HEK293 (cell line): ENCODE measurements around the gene SORCS3.

ENCODE experiments used
- CTCF ChIA-PET: fragments of 350-600 bp; formaldehyde crosslinking; extraction: SDS; loops from one replicate; lab custom pipeline; 2021; ENCODE audit warnings: antibody characterized with exemption; lab: Yijun Ruan, JAX
- POLR2A ChIA-PET: fragments of 300-600 bp; formaldehyde crosslinking; extraction: SDS; loops from one replicate; lab custom pipeline; 2020; ENCODE audit warnings: antibody characterized with exemption, inconsistent platforms; lab: Yijun Ruan, JAX
- H3K27ac ChIP-seq: fragments of 200-500 bp; sonication (Bioruptor generic); 2 replicates; pipeline ENCODE4 v1.5.1; 2014; ENCODE audit warnings: low read depth, low read length, control low read depth, inconsistent platforms; ENCODE audit errors: extremely low read depth
- H3K36me3 ChIP-seq, 2 experiments: fragments of 200-500 bp in 1 of 2; sonication (Bioruptor generic) in 1 of 2; 1 replicate in 1 of 2; 2 replicates in 1 of 2; pipeline ENCODE4 v1.5.1; 2014 to 2017; ENCODE audit warnings: inconsistent platforms in 2 of 2, low read length in 2 of 2; ENCODE audit not compliant: control insufficient read depth in 2 of 2, insufficient read depth in 1 of 2
- H3K4me1 ChIP-seq: fragments of 200-500 bp; sonication (Bioruptor generic); 2 replicates; pipeline ENCODE4 v1.5.1; 2014; ENCODE audit warnings: mild to moderate bottlenecking, low read length, inconsistent platforms; ENCODE audit not compliant: control insufficient read depth, insufficient read depth
- H3K4me3 ChIP-seq: 2 replicates; pipeline ENCODE4 v1.5.1; 2011; ENCODE audit warnings: low read depth, mild to moderate bottlenecking, control low read depth, low read length, moderate library complexity
- H3K9me3 ChIP-seq: fragments of 200-500 bp; sonication (Bioruptor generic); 2 replicates; pipeline ENCODE4 v1.5.1; 2014; ENCODE audit warnings: low read depth, low read length, inconsistent platforms; ENCODE audit not compliant: control insufficient read depth, insufficient read depth
- ZBTB21 ChIP-seq: fragments of 450-650 bp; formaldehyde crosslinking; IDR thresholded peaks from 2 replicates; pipeline ENCODE4 v1.5.1; 2017; ENCODE audit warnings: missing biosample characterization, missing genetic modification characterization
- ZBTB48 ChIP-seq: fragments of 450-650 bp; formaldehyde crosslinking; IDR thresholded peaks from 2 replicates; pipeline ENCODE4 v1.5.1; 2016; ENCODE audit warnings: missing biosample characterization, missing genetic modification characterization
- ZNF121 ChIP-seq: fragments of 450-650 bp; formaldehyde crosslinking; IDR thresholded peaks from 2 replicates; pipeline ENCODE4 v1.5.1; 2016; ENCODE audit warnings: missing biosample characterization, missing genetic modification characterization
- ZNF214 ChIP-seq: fragments of 450-650 bp; formaldehyde crosslinking; IDR thresholded peaks from 2 replicates; pipeline ENCODE4 v1.5.1; 2017; ENCODE audit warnings: missing biosample characterization, mild to moderate bottlenecking, missing genetic modification characterization, borderline replicate concordance
- ZNF335 ChIP-seq: fragments of 450-650 bp; formaldehyde crosslinking; conservative IDR thresholded peaks from 2 replicates; pipeline ENCODE4 v1.5.1; 2016; ENCODE audit warnings: missing biosample characterization, missing genetic modification characterization
- ZNF350 ChIP-seq: fragments of 450-650 bp; formaldehyde crosslinking; IDR thresholded peaks from 2 replicates; pipeline ENCODE4 v1.5.0; 2017; ENCODE audit warnings: missing biosample characterization, mild to moderate bottlenecking, missing genetic modification characterization
- ZNF354C ChIP-seq: fragments of 450-650 bp; formaldehyde crosslinking; IDR thresholded peaks from 2 replicates; pipeline ENCODE4 v1.5.1; 2016; ENCODE audit warnings: missing biosample characterization, missing genetic modification characterization, low read depth, borderline replicate concordance
- ZNF416 ChIP-seq: fragments of 450-650 bp; formaldehyde crosslinking; IDR thresholded peaks from 2 replicates; pipeline ENCODE4 v1.5.1; 2016; ENCODE audit warnings: missing biosample characterization, missing genetic modification characterization
- ZNF433 ChIP-seq: fragments of 450-650 bp; formaldehyde crosslinking; IDR thresholded peaks from 2 replicates; pipeline ENCODE4 v1.5.1; 2016; ENCODE audit warnings: missing biosample characterization, missing genetic modification characterization, low read depth
- ZNF561 ChIP-seq: fragments of 450-650 bp; IDR thresholded peaks from 2 replicates; pipeline ENCODE4 v1.5.1; 2018; ENCODE audit warnings: missing biosample characterization, missing genetic modification characterization, borderline replicate concordance
- ZNF670 ChIP-seq: fragments of 450-650 bp; formaldehyde crosslinking; IDR thresholded peaks from 2 replicates; pipeline ENCODE4 v1.5.1; 2016; ENCODE audit warnings: missing biosample characterization, missing genetic modification characterization, low read depth
- ZNF785 ChIP-seq: fragments of 450-650 bp; formaldehyde crosslinking; IDR thresholded peaks from 2 replicates; pipeline ENCODE4 v1.5.1; 2016; ENCODE audit warnings: missing biosample characterization, missing genetic modification characterization
- ZSCAN30 ChIP-seq: fragments of 450-650 bp; IDR thresholded peaks from 2 replicates; pipeline ENCODE4 v1.5.1; 2018; ENCODE audit warnings: missing biosample characterization, mild to moderate bottlenecking, missing genetic modification characterization, moderate library complexity
- TF ChIP-seq, protein P1 (sequence below): fragments of 450-650 bp; IDR thresholded peaks from 2 replicates; pipeline ENCODE4 v1.5.1; 2018; ENCODE audit warnings: missing biosample characterization, missing genetic modification characterization
- TF ChIP-seq, protein P2 (sequence below): fragments of 450-650 bp; formaldehyde crosslinking; IDR thresholded peaks from 2 replicates; pipeline ENCODE4 v1.5.1; 2016; ENCODE audit warnings: missing biosample characterization, missing genetic modification characterization
- TF ChIP-seq, protein P3 (sequence below): fragments of 450-650 bp; formaldehyde crosslinking; IDR thresholded peaks from 2 replicates; pipeline ENCODE4 v1.5.1; 2016; ENCODE audit warnings: missing biosample characterization, missing genetic modification characterization
- TF ChIP-seq, protein P4 (sequence below): fragments of 450-650 bp; formaldehyde crosslinking; conservative IDR thresholded peaks from 2 replicates; pipeline ENCODE4 v1.5.1; 2016; ENCODE audit warnings: low read depth, missing biosample characterization, missing genetic modification characterization

SORCS3 gene

DNA sequence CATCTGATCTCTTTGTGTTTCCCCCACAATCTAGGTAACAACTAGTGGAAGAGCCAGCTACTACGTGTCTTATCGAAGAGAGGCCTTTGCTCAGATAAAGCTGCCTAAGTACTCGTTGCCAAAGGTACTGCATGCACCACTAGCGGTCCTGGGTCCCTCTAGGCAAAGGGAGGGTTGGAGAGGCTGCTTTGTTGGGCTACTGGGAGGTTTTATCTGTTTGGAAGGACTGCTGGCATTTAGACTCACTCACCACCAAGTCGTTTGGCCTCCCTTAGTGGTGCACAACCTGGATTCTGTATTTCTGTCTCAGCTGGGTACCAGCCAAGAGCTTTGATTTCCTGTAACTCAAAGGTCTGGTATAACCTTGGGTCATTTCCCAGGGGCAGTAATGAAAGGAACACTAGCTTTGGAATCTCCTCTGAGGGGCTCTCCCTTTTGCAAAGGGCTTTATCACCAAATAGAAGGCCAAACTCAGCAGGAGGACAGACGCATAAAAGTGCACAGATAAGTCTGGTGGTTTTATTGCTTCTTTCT, 498.3 kb downstream of the SORCS3 start:
- no peak for TF ChIP-seq ZNF433
- no peak for TF ChIP-seq ZNF785 (tag by site-specific recombination)
- TF ChIP-seq, protein P1, sequence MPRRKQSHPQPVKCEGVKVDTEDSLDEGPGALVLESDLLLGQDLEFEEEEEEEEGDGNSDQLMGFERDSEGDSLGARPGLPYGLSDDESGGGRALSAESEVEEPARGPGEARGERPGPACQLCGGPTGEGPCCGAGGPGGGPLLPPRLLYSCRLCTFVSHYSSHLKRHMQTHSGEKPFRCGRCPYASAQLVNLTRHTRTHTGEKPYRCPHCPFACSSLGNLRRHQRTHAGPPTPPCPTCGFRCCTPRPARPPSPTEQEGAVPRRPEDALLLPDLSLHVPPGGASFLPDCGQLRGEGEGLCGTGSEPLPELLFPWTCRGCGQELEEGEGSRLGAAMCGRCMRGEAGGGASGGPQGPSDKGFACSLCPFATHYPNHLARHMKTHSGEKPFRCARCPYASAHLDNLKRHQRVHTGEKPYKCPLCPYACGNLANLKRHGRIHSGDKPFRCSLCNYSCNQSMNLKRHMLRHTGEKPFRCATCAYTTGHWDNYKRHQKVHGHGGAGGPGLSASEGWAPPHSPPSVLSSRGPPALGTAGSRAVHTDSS (tag by site-specific recombination): no peak
- no peak for TF ChIP-seq ZNF335 (tag by site-specific recombination)
- TF ChIP-seq, protein P2, sequence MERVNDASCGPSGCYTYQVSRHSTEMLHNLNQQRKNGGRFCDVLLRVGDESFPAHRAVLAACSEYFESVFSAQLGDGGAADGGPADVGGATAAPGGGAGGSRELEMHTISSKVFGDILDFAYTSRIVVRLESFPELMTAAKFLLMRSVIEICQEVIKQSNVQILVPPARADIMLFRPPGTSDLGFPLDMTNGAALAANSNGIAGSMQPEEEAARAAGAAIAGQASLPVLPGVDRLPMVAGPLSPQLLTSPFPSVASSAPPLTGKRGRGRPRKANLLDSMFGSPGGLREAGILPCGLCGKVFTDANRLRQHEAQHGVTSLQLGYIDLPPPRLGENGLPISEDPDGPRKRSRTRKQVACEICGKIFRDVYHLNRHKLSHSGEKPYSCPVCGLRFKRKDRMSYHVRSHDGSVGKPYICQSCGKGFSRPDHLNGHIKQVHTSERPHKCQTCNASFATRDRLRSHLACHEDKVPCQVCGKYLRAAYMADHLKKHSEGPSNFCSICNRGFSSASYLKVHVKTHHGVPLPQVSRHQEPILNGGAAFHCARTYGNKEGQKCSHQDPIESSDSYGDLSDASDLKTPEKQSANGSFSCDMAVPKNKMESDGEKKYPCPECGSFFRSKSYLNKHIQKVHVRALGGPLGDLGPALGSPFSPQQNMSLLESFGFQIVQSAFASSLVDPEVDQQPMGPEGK: no peak
- TF ChIP-seq ZNF214 (tag by site-specific recombination): no peak
- no peak for TF ChIP-seq ZSCAN30 (tag by site-specific recombination)
- TF ChIP-seq ZNF354C (tag by site-specific recombination): no peak
- TF ChIP-seq ZNF350: no peak
- TF ChIP-seq ZBTB48 (tag by site-specific recombination): no peak
- Histone ChIP-seq H3K4me3 (no peak overlapping the region), H3K27ac (no peak overlapping the region), H3K4me1 (no peaks in the 10 kb centered on the region), H3K36me3 (no peaks in the 10 kb centered on the region), H3K9me3 (no peaks in the 10 kb centered on the region)
- ChIA-PET POLR2A (no interaction called here), CTCF (no interaction called here)

DNA sequence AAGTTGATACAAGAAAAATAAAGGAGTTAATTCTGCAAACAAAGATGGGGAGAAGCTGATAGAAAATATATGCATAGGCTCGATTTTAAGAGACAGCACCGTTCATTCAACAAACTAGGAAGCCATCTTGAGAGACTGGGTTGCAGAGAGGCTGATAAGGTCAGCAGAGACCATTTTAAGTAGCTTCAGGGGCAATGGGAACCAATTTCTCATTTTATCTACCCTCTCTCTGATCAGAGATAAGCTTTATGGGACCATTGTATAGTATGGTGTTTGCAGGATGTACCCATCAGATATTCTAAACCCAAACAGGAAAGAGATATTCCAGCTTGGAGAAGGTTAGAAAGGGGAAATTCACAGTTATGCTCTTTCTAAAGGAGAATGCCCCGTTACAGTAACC, 499.5 kb downstream of the SORCS3 start:
- POLR2A ChIA-PET: no interaction called here
- no peak overlapping the region for H3K27ac ChIP-seq
- no peak overlapping the region for H3K4me3 ChIP-seq
- H3K36me3 ChIP-seq: no peaks in the 10 kb centered on the region
- TF ChIP-seq ZNF416 (tag by site-specific recombination): no peak
- TF ChIP-seq ZNF121 (tag by site-specific recombination): no peak
- TF ChIP-seq, protein P3, sequence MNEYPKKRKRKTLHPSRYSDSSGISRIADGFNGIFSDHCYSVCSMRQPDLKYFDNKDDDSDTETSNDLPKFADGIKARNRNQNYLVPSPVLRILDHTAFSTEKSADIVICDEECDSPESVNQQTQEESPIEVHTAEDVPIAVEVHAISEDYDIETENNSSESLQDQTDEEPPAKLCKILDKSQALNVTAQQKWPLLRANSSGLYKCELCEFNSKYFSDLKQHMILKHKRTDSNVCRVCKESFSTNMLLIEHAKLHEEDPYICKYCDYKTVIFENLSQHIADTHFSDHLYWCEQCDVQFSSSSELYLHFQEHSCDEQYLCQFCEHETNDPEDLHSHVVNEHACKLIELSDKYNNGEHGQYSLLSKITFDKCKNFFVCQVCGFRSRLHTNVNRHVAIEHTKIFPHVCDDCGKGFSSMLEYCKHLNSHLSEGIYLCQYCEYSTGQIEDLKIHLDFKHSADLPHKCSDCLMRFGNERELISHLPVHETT (tag by site-specific recombination): no peak
- TF ChIP-seq, protein P4, sequence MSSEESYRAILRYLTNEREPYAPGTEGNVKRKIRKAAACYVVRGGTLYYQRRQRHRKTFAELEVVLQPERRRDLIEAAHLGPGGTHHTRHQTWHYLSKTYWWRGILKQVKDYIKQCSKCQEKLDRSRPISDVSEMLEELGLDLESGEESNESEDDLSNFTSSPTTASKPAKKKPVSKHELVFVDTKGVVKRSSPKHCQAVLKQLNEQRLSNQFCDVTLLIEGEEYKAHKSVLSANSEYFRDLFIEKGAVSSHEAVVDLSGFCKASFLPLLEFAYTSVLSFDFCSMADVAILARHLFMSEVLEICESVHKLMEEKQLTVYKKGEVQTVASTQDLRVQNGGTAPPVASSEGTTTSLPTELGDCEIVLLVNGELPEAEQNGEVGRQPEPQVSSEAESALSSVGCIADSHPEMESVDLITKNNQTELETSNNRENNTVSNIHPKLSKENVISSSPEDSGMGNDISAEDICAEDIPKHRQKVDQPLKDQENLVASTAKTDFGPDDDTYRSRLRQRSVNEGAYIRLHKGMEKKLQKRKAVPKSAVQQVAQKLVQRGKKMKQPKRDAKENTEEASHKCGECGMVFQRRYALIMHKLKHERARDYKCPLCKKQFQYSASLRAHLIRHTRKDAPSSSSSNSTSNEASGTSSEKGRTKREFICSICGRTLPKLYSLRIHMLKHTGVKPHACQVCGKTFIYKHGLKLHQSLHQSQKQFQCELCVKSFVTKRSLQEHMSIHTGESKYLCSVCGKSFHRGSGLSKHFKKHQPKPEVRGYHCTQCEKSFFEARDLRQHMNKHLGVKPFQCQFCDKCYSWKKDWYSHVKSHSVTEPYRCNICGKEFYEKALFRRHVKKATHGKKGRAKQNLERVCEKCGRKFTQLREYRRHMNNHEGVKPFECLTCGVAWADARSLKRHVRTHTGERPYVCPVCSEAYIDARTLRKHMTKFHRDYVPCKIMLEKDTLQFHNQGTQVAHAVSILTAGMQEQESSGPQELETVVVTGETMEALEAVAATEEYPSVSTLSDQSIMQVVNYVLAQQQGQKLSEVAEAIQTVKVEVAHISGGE: no peak
- TF ChIP-seq ZNF561 (tag by site-specific recombination): no peak
- no peak for TF ChIP-seq ZBTB21 (tag by site-specific recombination)
- no peak for TF ChIP-seq ZNF670 (tag by site-specific recombination)
- H3K4me1 ChIP-seq: no peaks in the 10 kb centered on the region
- CTCF ChIA-PET: no interaction called here
- no peaks in the 10 kb centered on the region for H3K9me3 ChIP-seq
